D721Med (cell line): ENCODE data around the gene PATZ1.

Source experiments
- DNase-seq: peaks from one replicate; pipeline ENCODE4 v3.0.0; 2011; ENCODE audit warnings: low spot score; ENCODE audit not compliant: insufficient read length
- FAIRE-seq: peaks from 2 replicates; lab custom pipeline; 2011; peaks lifted over from hg19 to GRCh38; lab: Jason Lieb, UNC
- CTCF ChIP-seq: IDR thresholded peaks from 2 replicates; pipeline ENCODE4 v1.5.1; 2012; ENCODE audit warnings: mild to moderate bottlenecking, control low read depth; ENCODE audit not compliant: insufficient read depth; ENCODE audit errors: missing control alignments

Gene PATZ1

DNA sequence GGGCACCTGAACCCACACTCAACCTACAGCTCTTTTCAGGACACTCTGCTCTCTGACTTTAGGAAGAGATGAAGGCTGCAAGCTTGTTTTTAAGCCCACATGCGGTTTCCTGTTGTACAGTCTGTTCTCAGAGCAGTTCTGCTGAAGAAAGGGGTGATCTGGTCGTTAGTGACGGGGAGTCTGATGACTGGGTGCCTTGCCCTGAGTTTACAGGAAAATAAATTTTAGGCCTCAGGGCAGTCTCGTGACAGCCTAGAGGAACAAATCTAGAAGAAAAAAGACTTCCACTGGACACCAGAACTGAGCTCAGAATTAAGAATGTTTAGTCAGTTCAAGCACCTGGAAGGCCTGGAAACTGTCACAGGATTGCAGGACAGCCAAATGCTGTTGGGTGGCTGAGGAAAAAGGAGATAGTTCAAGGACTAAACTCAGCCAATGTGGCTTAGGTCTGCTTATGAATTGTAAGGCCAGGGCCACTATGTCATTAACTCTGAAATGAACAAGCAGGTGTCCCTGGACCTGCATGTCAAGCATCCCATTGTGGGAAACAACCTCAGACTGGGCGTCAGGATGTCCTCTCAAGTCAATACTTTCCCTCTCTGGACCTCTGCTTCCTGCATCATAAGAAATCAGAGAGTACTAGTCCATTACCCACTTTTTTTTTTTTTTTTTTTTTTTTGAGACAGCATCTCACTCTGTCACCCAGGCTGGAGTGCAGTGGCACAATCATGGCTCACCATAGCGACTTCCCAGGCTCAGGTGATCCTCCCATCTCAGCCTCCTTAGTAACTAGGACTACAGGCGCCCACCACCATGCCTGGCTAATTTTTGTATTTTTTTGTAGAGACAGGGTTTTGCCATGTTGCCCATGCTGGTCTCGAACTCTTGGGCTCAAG, 59.5 kb downstream of the PATZ1 start:
- FAIRE-seq, result no peak
- TF ChIP-seq CTCF, result no peak
- DNase-seq, result no peak

DNA sequence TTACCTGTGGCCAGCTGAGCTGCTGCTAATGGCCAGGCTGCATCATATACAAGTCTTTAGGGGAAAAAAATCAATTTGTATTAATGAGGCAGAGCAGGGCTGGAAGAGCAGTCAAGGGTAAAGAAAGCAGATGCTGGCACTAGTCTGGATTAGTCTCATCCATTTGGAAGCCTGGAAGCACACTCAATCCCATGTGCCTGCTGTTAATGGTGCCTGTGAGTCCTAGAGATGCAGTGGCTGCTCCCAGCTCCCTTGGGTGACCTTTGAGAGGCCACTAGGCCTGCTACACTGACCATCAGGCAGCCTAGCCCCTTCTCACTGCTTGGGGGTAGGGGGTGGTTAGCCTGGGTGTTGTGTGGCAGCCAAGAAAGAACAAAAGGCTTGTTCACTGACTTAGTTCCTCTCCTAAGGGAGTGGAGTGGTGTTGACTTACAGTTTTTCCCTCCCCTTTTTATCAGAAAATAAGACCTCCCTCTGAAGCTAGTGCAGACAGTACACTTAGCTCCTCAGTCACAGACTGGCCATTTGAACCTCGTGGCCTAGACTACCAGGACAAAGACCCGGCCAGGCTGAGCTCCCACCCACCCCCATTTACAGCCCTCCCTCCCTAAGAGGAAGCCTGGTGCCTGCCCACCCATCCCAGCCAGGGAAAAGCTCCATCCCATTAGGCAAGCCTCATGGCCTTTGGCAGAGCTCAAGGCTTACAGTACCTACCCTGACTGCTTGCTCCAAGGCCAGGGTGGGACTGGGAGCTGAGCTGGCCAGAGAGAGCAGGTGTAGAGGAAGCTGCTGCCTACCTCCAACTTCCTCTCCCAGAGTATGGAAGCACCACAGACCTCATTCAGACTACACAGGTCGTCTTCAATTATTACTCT, 61.6 kb downstream of the PATZ1 start:
- DNase-seq (peak; percentile 41), FAIRE-seq (no peak)
- TF ChIP-seq CTCF, result no peak

GRCh38 chr22:31282748-31283468, 63.2 kb downstream of the PATZ1 start:
- FAIRE-seq (no peak), DNase-seq (no peak)
- TF ChIP-seq CTCF, result no peak

- DNase-seq (no peak), FAIRE-seq (no peak)
- TF ChIP-seq CTCF, result no peak
Observed at GRCh38 chr22:31281733-31282132, 64.4 kb downstream of the PATZ1 start.

GRCh38 chr22:31279821-31280505, 66.2 kb downstream of the PATZ1 start:
- DNase-seq, result no peak

GRCh38 chr22:31279327-31279669, 66.8 kb downstream of the PATZ1 start:
- TF ChIP-seq CTCF, result no peak
- no peak for DNase-seq
- FAIRE-seq, result no peak

More at GRCh38 chr22:31279821-31280505, 66.2 kb downstream of the PATZ1 start:
- FAIRE-seq, result no peak
- no peak for TF ChIP-seq CTCF
